ENCODE data around the gene RAPGEF5.

Gene RAPGEF5

GRCh38 chr7:22316914-22317313, 40.0 kb downstream of the RAPGEF5 start:
- Histone ChIP-seq H3K27me3 (replicated peaks; ENCODE audit: insufficient read depth, low read length) (no peaks in the 10 kb centered on the region), H3K4me1 (ENCODE audit: low read length) (no peaks in the 10 kb centered on the region), H4K20me1 (ENCODE audit: insufficient read depth, low read length) (no peaks in the 10 kb centered on the region), H3K4me2 (ENCODE audit: low read depth, low read length) (no peak overlapping the region), H3K9ac (ENCODE audit: low read length) (no peak overlapping the region), H2AFZ (ENCODE audit: low read length) (no peak overlapping the region), H3F3A (ENCODE audit: insufficient read depth, low read length) (no peaks in the 10 kb centered on the region), H3K4me3 (ENCODE audit: low read length) (no peak overlapping the region), H3K36me3 (replicated peaks; ENCODE audit: insufficient read depth, low read length) (no peaks in the 10 kb centered on the region), H3K27ac (ENCODE audit: low read length) (no peak overlapping the region), H3K9me3 (replicated peaks; ENCODE audit: insufficient read depth, low read length) (no peaks in the 10 kb centered on the region), H3K9me2 (replicated peaks; ENCODE audit: insufficient read depth, low read length) (no peaks in the 10 kb centered on the region), H3K79me2 (ENCODE audit: low read length) (peaks cover 7% of the 10 kb centered on the region; the same call in 1 of the 2 replicates)
- DNase-seq: no peak
- no peak for TF ChIP-seq EZH2phosphoT487 (IDR thresholded peaks at IDR 0.05; ENCODE audit: low read length)
- TF ChIP-seq EZH2 (optimal IDR thresholded peaks at IDR 0.05; ENCODE audit: low read depth, low read length): no peak
- TF ChIP-seq, protein P1, sequence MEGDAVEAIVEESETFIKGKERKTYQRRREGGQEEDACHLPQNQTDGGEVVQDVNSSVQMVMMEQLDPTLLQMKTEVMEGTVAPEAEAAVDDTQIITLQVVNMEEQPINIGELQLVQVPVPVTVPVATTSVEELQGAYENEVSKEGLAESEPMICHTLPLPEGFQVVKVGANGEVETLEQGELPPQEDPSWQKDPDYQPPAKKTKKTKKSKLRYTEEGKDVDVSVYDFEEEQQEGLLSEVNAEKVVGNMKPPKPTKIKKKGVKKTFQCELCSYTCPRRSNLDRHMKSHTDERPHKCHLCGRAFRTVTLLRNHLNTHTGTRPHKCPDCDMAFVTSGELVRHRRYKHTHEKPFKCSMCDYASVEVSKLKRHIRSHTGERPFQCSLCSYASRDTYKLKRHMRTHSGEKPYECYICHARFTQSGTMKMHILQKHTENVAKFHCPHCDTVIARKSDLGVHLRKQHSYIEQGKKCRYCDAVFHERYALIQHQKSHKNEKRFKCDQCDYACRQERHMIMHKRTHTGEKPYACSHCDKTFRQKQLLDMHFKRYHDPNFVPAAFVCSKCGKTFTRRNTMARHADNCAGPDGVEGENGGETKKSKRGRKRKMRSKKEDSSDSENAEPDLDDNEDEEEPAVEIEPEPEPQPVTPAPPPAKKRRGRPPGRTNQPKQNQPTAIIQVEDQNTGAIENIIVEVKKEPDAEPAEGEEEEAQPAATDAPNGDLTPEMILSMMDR (IDR thresholded peaks at IDR 0.05; ENCODE audit: low read length): no peak

- H3K36me3 ChIP-seq (replicated peaks; ENCODE audit: insufficient read depth, low read length): peaks cover 6% of the 10 kb centered on the region; the same call in 1 of the 2 replicates
- DNase-seq: no peak
Measured at GRCh38 chr7:22307816-22308215, 49.1 kb downstream of the RAPGEF5 start.

DNA sequence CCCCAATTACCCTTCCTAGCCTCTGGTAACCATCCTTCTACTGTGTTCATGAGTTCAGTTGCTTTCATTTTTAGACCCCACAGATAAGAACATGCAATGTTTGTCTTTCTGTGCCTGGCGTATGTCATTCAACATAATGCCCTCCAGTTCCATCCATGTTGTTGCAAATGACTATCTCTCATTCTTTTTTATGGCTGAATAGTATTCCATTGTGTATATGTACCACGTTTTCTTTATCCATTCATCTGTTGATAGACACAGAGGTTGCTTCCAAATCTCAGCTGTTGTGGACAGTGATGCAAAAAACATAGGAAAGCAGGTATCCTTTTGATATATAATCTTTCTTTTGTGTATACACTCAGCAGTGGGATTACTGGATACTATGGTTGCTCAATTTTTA, 51.2 kb downstream of the RAPGEF5 start:
- Histone ChIP-seq H3K9me3 (replicated peaks; ENCODE audit: insufficient read depth, low read length) (no peaks in the 10 kb centered on the region), H3K9me2 (replicated peaks; ENCODE audit: insufficient read depth, low read length) (no peaks in the 10 kb centered on the region), H4K20me1 (ENCODE audit: insufficient read depth, low read length) (no peaks in the 10 kb centered on the region), H3K27ac (ENCODE audit: low read length) (no peak overlapping the region), H3K4me2 (ENCODE audit: low read depth, low read length) (no peak overlapping the region), H3K4me3 (ENCODE audit: low read length) (no peak overlapping the region), H2AFZ (ENCODE audit: low read length) (no peak overlapping the region), H3K79me2 (ENCODE audit: low read length) (no peaks in the 10 kb centered on the region), H3F3A (ENCODE audit: insufficient read depth, low read length) (no peaks in the 10 kb centered on the region), H3K27me3 (replicated peaks; ENCODE audit: insufficient read depth, low read length) (no peaks in the 10 kb centered on the region), H3K36me3 (replicated peaks; ENCODE audit: insufficient read depth, low read length) (peaks cover 6% of the 10 kb centered on the region; the same call in 1 of the 2 replicates), H3K9ac (ENCODE audit: low read length) (no peak overlapping the region), H3K4me1 (ENCODE audit: low read length) (no peaks in the 10 kb centered on the region)
- no peak for TF ChIP-seq EZH2 (optimal IDR thresholded peaks at IDR 0.05; ENCODE audit: low read depth, low read length)
- TF ChIP-seq EZH2phosphoT487 (IDR thresholded peaks at IDR 0.05; ENCODE audit: low read length): no peak
- TF ChIP-seq, protein P1 (IDR thresholded peaks at IDR 0.05; ENCODE audit: low read length): no peak
- no peak for DNase-seq

More at GRCh38 chr7:22307816-22308215, 49.1 kb downstream of the RAPGEF5 start:
- H4K20me1 ChIP-seq (ENCODE audit: insufficient read depth, low read length): no peaks in the 10 kb centered on the region
- H3K4me3 ChIP-seq (ENCODE audit: low read length): no peak overlapping the region
- no peak for TF ChIP-seq EZH2phosphoT487 (IDR thresholded peaks at IDR 0.05; ENCODE audit: low read length)
- no peak for TF ChIP-seq EZH2 (optimal IDR thresholded peaks at IDR 0.05; ENCODE audit: low read depth, low read length)
- TF ChIP-seq, protein P1 (IDR thresholded peaks at IDR 0.05; ENCODE audit: low read length): no peak
- no peaks in the 10 kb centered on the region for H3K9me2 ChIP-seq (replicated peaks; ENCODE audit: insufficient read depth, low read length)
- H2AFZ ChIP-seq (ENCODE audit: low read length): no peak overlapping the region
- no peaks in the 10 kb centered on the region for H3K27me3 ChIP-seq (replicated peaks; ENCODE audit: insufficient read depth, low read length)
- H3F3A ChIP-seq (ENCODE audit: insufficient read depth, low read length): no peaks in the 10 kb centered on the region
- no peaks in the 10 kb centered on the region for H3K9me3 ChIP-seq (replicated peaks; ENCODE audit: insufficient read depth, low read length)
- no peaks in the 10 kb centered on the region for H3K79me2 ChIP-seq (ENCODE audit: low read length)
- no peak overlapping the region for H3K9ac ChIP-seq (ENCODE audit: low read length)
- no peak overlapping the region for H3K4me2 ChIP-seq (ENCODE audit: low read depth, low read length)
- H3K27ac ChIP-seq (ENCODE audit: low read length): no peak overlapping the region
- no peaks in the 10 kb centered on the region for H3K4me1 ChIP-seq (ENCODE audit: low read length)
